IMR-90 (cell line): ENCODE data around the gene ALG8. TPM values are rescaled to one million over a fixed set of nuclear protein-coding genes. Genes with fewer than 3 reads are reported as not detected.

Experiments used
- ATAC-seq: fragments of 200-7000 bp; cut with Tn5 transposase; 2 replicates; pipeline ENCODE4 v1.9.1; 2020; ENCODE audit warnings: low read depth, mild to moderate bottlenecking, moderate library complexity
- BruUV-seq: library from RNA; stranded (reverse); fragments of 400-500 nt; replicated peaks from 2 replicates; lab custom pipeline; 2021; lab: Mats Ljungman, UMichigan
- CTCF ChIA-PET: fragments of 300-600 bp; formaldehyde crosslinking; extraction: SDS; loops from one replicate; lab custom pipeline; 2021; ENCODE audit warnings: antibody characterized with exemption; lab: Yijun Ruan, JAX
- POLR2A ChIA-PET: fragments of 300-600 bp; sonication (Branson Sonifier 250); formaldehyde crosslinking; loops from one replicate; lab custom pipeline; 2022; ENCODE audit warnings: antibody characterized with exemption; ENCODE audit not compliant: unreplicated experiment; lab: Charles Lee
- DNase-seq: peaks from one replicate; pipeline ENCODE4 v3.0.0; 2013
- H2AFZ ChIP-seq: replicated peaks from 2 replicates; pipeline ENCODE3; 2013; ENCODE audit warnings: low read length, mild to moderate bottlenecking; ENCODE audit not compliant: poor library complexity
- H2AK5ac ChIP-seq: 2 replicates; pipeline ENCODE4 v1.6.1; 2013; ENCODE audit warnings: low read depth, low read length, inconsistent platforms
- H2AK9ac ChIP-seq: replicated peaks from 2 replicates; pipeline ENCODE3; 2013; ENCODE audit warnings: mild to moderate bottlenecking, low read depth, low read length, moderate library complexity; ENCODE audit not compliant: poor library complexity
- H2BK120ac ChIP-seq: 2 replicates; pipeline ENCODE4 v1.6.1; 2013; ENCODE audit warnings: low read depth, low read length, inconsistent platforms
- H2BK15ac ChIP-seq: 3 replicates; pipeline ENCODE4 v1.6.1; 2013; ENCODE audit warnings: low read depth, low read length, inconsistent platforms
- H2BK20ac ChIP-seq: 2 replicates; pipeline ENCODE4 v1.6.1; 2013; ENCODE audit warnings: low read depth, mild to moderate bottlenecking, inconsistent platforms, low read length, moderate library complexity
- H2BK5ac ChIP-seq: 2 replicates; pipeline ENCODE4 v1.6.1; 2013; ENCODE audit warnings: mild to moderate bottlenecking, low read depth, low read length, inconsistent platforms; ENCODE audit not compliant: poor library complexity, severe bottlenecking
- H3K14ac ChIP-seq: replicated peaks from 2 replicates; pipeline ENCODE4 v1.6.1; 2013; ENCODE audit warnings: low read depth, low read length, inconsistent platforms
- H3K18ac ChIP-seq: 2 replicates; pipeline ENCODE4 v1.6.1; 2013; ENCODE audit warnings: low read depth, low read length, control low read depth
- H3K23ac ChIP-seq: 2 replicates; pipeline ENCODE4 v1.6.1; 2013; ENCODE audit warnings: low read depth, low read length, inconsistent platforms
- H3K27ac ChIP-seq: 2 replicates; pipeline ENCODE4 v1.5.1; 2013; ENCODE audit warnings: mild to moderate bottlenecking, control low read depth, low read length; ENCODE audit not compliant: insufficient read depth
- H3K27me3 ChIP-seq: 2 replicates; pipeline ENCODE4 v1.6.1; 2013; ENCODE audit warnings: low read length; ENCODE audit not compliant: control insufficient read depth, insufficient read depth
- H3K36me3 ChIP-seq: 2 replicates; pipeline ENCODE4 v1.6.1; 2013; ENCODE audit warnings: low read length, mixed read lengths; ENCODE audit not compliant: control insufficient read depth, insufficient read depth
- H3K4ac ChIP-seq: 2 replicates; pipeline ENCODE4 v1.6.1; 2013; ENCODE audit warnings: low read depth, low read length, inconsistent platforms
- H3K4me1 ChIP-seq: 2 replicates; pipeline ENCODE4 v1.6.1; 2013; ENCODE audit warnings: low read length, mixed read lengths; ENCODE audit not compliant: control insufficient read depth, insufficient read depth
- H3K4me2 ChIP-seq: 2 replicates; pipeline ENCODE4 v1.6.1; 2013; ENCODE audit warnings: low read depth, mild to moderate bottlenecking, control low read depth, low read length, moderate library complexity
- H3K4me3 ChIP-seq: 2 replicates; pipeline ENCODE4 v1.5.1; 2013; ENCODE audit warnings: low read depth, mild to moderate bottlenecking, control low read depth, low read length, moderate library complexity; ENCODE audit not compliant: insufficient read depth
- H3K56ac ChIP-seq: 2 replicates; pipeline ENCODE4 v1.6.1; 2013; ENCODE audit warnings: low read length, inconsistent platforms; ENCODE audit not compliant: insufficient read depth; ENCODE audit errors: extremely low read depth
- H3K79me1 ChIP-seq, 2 experiments: 2 replicates each; pipeline ENCODE4 v1.6.1; 2013; ENCODE audit warnings: low read length in 2 of 2, inconsistent platforms in 1 of 2, low read depth in 1 of 2
- H3K9ac ChIP-seq: 2 replicates; pipeline ENCODE4 v1.6.1; 2013; ENCODE audit warnings: low read depth, low read length, control low read depth
- H3K9me1 ChIP-seq: 2 replicates; pipeline ENCODE4 v1.6.1; 2013; ENCODE audit warnings: low read length, inconsistent platforms; ENCODE audit not compliant: insufficient read depth
- H3K9me3 ChIP-seq: 2 replicates; pipeline ENCODE4 v1.6.1; 2013; ENCODE audit warnings: low read length; ENCODE audit not compliant: control insufficient read depth, insufficient read depth
- H4K20me1 ChIP-seq: 2 replicates; pipeline ENCODE4 v1.6.1; 2013; ENCODE audit warnings: low read length, inconsistent platforms; ENCODE audit not compliant: insufficient read depth
- H4K5ac ChIP-seq: 2 replicates; pipeline ENCODE4 v1.6.1; 2013; ENCODE audit warnings: mild to moderate bottlenecking, low read depth, low read length, control low read depth
- H4K8ac ChIP-seq, 2 experiments: 2 replicates each; pipeline ENCODE4 v1.6.1; 2013; ENCODE audit warnings: low read depth in 2 of 2, low read length in 2 of 2, control low read depth in 1 of 2, inconsistent platforms in 1 of 2
- H4K91ac ChIP-seq: 2 replicates; pipeline ENCODE4 v1.6.1; 2013; ENCODE audit warnings: low read depth, low read length, inconsistent platforms; ENCODE audit not compliant: insufficient read depth
- MAFK ChIP-seq: IDR thresholded peaks from 2 replicates; pipeline ENCODE4 v1.6.1; 2012; ENCODE audit warnings: low read depth, low read length, improper control_type of control experiment
- MXI1 ChIP-seq: IDR thresholded peaks from 2 replicates; pipeline ENCODE4 v1.6.1; 2012; ENCODE audit warnings: low read depth, mild to moderate bottlenecking, low read length, moderate library complexity, borderline replicate concordance
- RCOR1 ChIP-seq: IDR thresholded peaks from 2 replicates; pipeline ENCODE4 v1.6.1; 2012; ENCODE audit warnings: mild to moderate bottlenecking, low read length, improper control_type of control experiment; ENCODE audit not compliant: insufficient replicate concordance
- WGBS, 2 experiments: methylation state at CpG; one replicate each; pipeline versions ENCODE4 v1.1.5 to v1.1.7; 2013; ENCODE audit warnings: missing lambda C conversion rate in 2 of 2; ENCODE audit not compliant: insufficient read length in 1 of 2; ENCODE audit errors: extremely low coverage in 2 of 2; 5-methylcytosine and 5-hydroxymethylcytosine counted together
- dilution Hi-C: fragments of 300-500 bp; cut with HindIII; formaldehyde crosslinking; loops from one replicate; pipeline ENCODE4 v1.14.3; 2018; ENCODE audit warnings: low sequenced_read_pairs; ENCODE audit not compliant: unreplicated experiment
- in situ Hi-C: fragments of 300-500 bp; cut with MboI; formaldehyde crosslinking; loops from 3 replicates; pipeline ENCODE4 v1.14.3; 2019; ENCODE audit warnings: low sequenced_read_pairs, inconsistent platforms, mixed read lengths
- intact Hi-C: fragments of 100-400 bp; cut with micrococcal nuclease; formaldehyde crosslinking; loops from 2 replicates; pipeline ENCODE4 v1.10.0; 2022
- polyA plus RNA-seq, 3 experiments: library from polyadenylated mRNA; depleted of rRNA; stranded (reverse); fragments of >200 nt; gene quantifications; 2 replicates each; pipeline ENCODE4 v1.2.3, GENCODE V29; 2012; ENCODE audit warnings: low replicate concordance in 1 of 3
- total RNA-seq: library from RNA; depleted of rRNA; stranded (reverse); fragments of >200 nt; gene quantifications from 2 replicates; pipeline ENCODE4 v1.2.3, GENCODE V29; 2012

Gene ALG8
- total and polyA plus RNA-seq, 2 of the 4 experiments (the other 2 are of a cell fraction) = 27.8 to 31.8 TPM

GRCh38 chr11:78187366-78188285, 48.2 kb upstream of the ALG8 start:
- no peaks in the 10 kb centered on the region for H3K9me3 ChIP-seq
- H2AK9ac ChIP-seq = peak overlapping the region; percentile 99
- peak overlapping the region in 1 of 2 experiments; percentile 22; a peak in 2 of 4 replicates for H4K8ac ChIP-seq
- H3K4me1 ChIP-seq = peaks cover 16% of the 10 kb centered on the region
- 0 out of 2 replicates have a peak overlapping the region, but pooled peaks have one; percentile 47 for H4K5ac ChIP-seq
- H4K91ac ChIP-seq = peak overlapping the region; percentile 43; the same call in 1 of the 2 replicates
- H3K79me1 ChIP-seq = peaks cover 51 to 82% of the 10 kb centered on the region in 2 experiments
- H3K56ac ChIP-seq = no peak overlapping the region
- peak overlapping the region; percentile 93 for H3K4ac ChIP-seq
- DNase-seq = no peak
- 0 out of 2 replicates have a peak overlapping the region, but pooled peaks have one; percentile 39 for H2BK20ac ChIP-seq
- intact Hi-C loops (loop anchor here (2.0 kb wide), 1 partner anchor 25 kb away; no protein-coding TSS in a partner anchor), in situ Hi-C loops (no loop called here), dilution Hi-C loops (no loop called here)
- peak overlapping the region; percentile 80 for H3K27ac ChIP-seq
- peak overlapping the region; percentile 68 for H3K9ac ChIP-seq
- peak; percentile 9 for ATAC-seq
- H3K27me3 ChIP-seq = no peaks in the 10 kb centered on the region
- peak overlapping the region; percentile 38 for H2BK120ac ChIP-seq
- H2BK15ac ChIP-seq = 0 out of 3 replicates have a peak overlapping the region, but pooled peaks have one; percentile 4
- 16% methylated on average over 19 of the region's 31 CpGs; no CpG with 5 or more reads in 1 of the 2 experiments for WGBS, 2 experiments
- H3K9me1 ChIP-seq = peaks cover 25% of the 10 kb centered on the region
- peaks cover 28% of the 10 kb centered on the region for H4K20me1 ChIP-seq
- ChIA-PET CTCF (interaction anchor here (0.7 kb wide), 1 partner anchor 288 kb away, joined by 6 read pairs; no protein-coding TSS in a partner anchor), POLR2A (no interaction called here)
- 0 out of 2 replicates have a peak overlapping the region, but pooled peaks have one; percentile 47 for H3K18ac ChIP-seq
- no TSS peak for BruUV-seq
- peak overlapping the region; percentile 80 for H3K23ac ChIP-seq
- TF ChIP-seq MXI1 (0 out of 2 replicates have a peak, but pooled peaks have one; percentile 52), RCOR1 (no peak), MAFK (no peak)
- peak overlapping the region; percentile 97 for H2AFZ ChIP-seq
- peak overlapping the region; percentile 87 for H3K4me3 ChIP-seq
- peak overlapping the region; percentile 57 for H2AK5ac ChIP-seq
- no peaks in the 10 kb centered on the region for H3K36me3 ChIP-seq
- peak overlapping the region; percentile 66 for H3K14ac ChIP-seq
- H2BK5ac ChIP-seq = no peak overlapping the region
- H3K4me2 ChIP-seq = peak overlapping the region; percentile 97
